Measurements from ENCODE around the gene ECT2L. TPM values are rescaled to one million over a fixed set of nuclear protein-coding genes. Genes with fewer than 3 reads are reported as not detected.
A peak's percentile ranks its signal among the peaks of the same experiment; 100 is the strongest.

ECT2L gene
- total RNA-seq, 1 donor from 2014 or later = 1.6 TPM

DNA sequence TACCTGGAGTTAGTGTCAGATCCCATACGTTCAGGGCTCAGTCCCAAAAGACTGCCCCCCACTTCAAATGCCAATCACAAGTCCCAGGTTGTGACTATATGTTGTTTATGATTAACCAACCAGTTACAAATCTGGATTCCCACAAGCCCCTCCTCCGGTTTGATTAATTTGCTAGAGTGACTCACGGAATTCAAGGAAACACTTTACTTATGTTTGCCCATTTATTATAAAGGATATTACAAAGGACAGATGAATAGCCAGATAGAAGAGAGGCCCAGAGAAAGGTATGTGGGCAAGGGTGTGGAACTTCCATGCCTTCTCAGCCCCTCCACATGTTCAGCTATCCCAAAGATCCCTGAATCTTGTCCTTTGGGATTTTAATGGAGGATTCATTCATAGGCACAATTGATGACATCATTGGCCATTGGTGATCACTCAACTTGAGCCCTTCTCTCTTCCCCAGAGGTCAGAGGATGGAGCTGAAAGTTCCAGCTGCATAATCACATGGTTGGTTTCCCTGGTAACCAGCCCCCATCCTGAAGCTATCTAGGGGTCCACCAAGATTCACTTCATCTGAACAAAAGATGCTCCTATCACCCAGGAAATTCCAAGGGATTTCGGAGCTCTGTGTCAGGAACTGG, 2.0 kb downstream of the ECT2L start:
- peaks cover 21% of the 10 kb centered on the region for H3K4me1 ChIP-seq
- TF ChIP-seq, protein P1, sequence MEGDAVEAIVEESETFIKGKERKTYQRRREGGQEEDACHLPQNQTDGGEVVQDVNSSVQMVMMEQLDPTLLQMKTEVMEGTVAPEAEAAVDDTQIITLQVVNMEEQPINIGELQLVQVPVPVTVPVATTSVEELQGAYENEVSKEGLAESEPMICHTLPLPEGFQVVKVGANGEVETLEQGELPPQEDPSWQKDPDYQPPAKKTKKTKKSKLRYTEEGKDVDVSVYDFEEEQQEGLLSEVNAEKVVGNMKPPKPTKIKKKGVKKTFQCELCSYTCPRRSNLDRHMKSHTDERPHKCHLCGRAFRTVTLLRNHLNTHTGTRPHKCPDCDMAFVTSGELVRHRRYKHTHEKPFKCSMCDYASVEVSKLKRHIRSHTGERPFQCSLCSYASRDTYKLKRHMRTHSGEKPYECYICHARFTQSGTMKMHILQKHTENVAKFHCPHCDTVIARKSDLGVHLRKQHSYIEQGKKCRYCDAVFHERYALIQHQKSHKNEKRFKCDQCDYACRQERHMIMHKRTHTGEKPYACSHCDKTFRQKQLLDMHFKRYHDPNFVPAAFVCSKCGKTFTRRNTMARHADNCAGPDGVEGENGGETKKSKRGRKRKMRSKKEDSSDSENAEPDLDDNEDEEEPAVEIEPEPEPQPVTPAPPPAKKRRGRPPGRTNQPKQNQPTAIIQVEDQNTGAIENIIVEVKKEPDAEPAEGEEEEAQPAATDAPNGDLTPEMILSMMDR (IDR thresholded peaks at IDR 0.05; ENCODE audit: borderline replicate concordance) = no peak
- no peaks in the 10 kb centered on the region for H3K27me3 ChIP-seq (ENCODE audit: low read depth)
- no peak overlapping the region for H3K27ac ChIP-seq (replicated peaks)
- H3K4me3 ChIP-seq = no peak overlapping the region
- DNase-seq = no peak
- intact Hi-C loops (cut with micrococcal nuclease) = no loop called here
- no peaks in the 10 kb centered on the region for H3K9me3 ChIP-seq (replicated peaks)
- H3K36me3 ChIP-seq = peaks cover 2% of the 10 kb centered on the region

DNA sequence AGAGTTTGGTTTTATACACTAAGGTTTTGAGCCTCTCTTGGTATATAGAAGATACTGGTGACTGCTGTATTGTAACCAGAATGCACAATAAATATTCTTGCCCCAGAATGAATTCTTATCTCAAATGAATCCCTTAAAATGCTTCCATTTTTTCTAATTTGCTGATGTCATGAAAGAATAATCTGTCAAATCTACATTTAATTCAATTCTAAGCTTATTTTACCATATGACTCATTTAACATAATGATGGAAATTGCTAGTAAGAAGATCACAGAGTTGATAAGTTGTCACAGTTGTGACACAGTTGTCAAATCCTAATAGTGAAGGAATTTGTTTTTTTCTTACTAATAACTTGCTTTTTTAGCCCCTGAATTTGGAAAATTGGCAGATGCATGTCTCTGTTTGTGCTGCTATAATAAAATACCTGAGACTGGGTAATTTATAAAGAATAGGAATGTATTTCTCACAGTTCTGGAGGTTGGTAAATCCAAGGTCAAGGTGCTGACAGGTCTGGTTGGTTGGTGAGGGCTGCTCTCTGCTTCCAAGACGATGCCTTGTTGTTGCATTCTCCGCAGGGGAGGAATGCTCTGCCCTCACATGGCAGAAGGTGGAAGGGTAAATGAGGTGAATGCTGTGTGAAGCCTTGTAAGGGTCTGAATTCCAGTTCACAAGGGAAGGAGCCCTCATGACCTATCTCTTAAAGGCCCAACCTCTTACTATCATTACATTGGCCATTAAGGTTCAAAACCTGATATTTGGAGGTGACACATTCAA, 4.7 kb downstream of the ECT2L start:
- intact Hi-C loops (cut with micrococcal nuclease) = no loop called here
- no peak for DNase-seq
- Histone ChIP-seq H3K4me1 (peaks cover 30% of the 10 kb centered on the region), H3K27ac (replicated peaks) (no peak overlapping the region), H3K4me3 (no peak overlapping the region), H3K9me3 (replicated peaks) (no peaks in the 10 kb centered on the region), H3K36me3 (no peaks in the 10 kb centered on the region), H3K27me3 (ENCODE audit: low read depth) (no peaks in the 10 kb centered on the region)
- TF ChIP-seq, protein P1 (IDR thresholded peaks at IDR 0.05; ENCODE audit: borderline replicate concordance) = no peak

DNA sequence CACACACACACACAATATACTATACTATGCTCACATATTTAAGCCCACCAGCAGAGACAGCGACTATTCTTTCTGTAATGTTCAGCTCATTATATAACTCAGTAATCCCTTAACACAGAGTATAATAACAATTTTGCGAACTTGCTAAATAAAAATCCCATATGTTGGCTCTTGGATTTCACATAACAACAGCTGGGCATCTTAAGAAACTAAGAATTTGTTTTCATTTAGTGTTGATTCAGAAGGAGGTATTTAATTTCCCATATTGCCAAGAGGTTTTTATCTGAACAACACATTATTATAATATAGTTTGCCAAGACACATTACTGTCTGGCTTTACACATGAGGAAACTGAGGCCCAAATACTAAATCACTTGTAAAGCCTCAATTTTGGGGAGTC, 7.4 kb downstream of the ECT2L start:
- no peak for DNase-seq
- no peaks in the 10 kb centered on the region for H3K36me3 ChIP-seq
- no peaks in the 10 kb centered on the region for H3K9me3 ChIP-seq (replicated peaks)
- peaks cover 17% of the 10 kb centered on the region for H3K4me1 ChIP-seq
- no peaks in the 10 kb centered on the region for H3K27me3 ChIP-seq (ENCODE audit: low read depth)
- peak overlapping the region; percentile 46 for H3K27ac ChIP-seq (replicated peaks)
- TF ChIP-seq, protein P1 (IDR thresholded peaks at IDR 0.05; ENCODE audit: borderline replicate concordance) = no peak
- intact Hi-C loops (cut with micrococcal nuclease) = no loop called here
- no peak overlapping the region for H3K4me3 ChIP-seq

DNA sequence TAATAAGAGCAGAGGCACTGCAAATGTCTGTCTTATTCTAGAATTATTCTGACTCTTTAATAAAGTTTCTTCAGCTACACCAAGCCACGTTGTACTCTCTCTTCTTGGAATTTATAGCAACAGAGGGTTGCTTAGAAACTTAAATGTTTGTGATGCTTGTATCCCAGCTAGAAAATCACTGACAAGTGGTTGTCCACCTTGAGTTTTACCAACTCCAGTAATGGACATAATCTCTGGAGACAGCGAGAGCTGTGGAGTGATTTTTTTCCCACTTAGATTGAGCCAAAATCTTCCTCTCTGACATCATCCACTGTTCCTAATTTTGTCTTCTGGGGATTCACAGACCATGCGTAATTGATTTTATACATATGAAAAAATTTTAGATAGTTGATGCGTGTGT, 8.0 kb downstream of the ECT2L start:
- Histone ChIP-seq H3K36me3 (no peaks in the 10 kb centered on the region), H3K27ac (replicated peaks) (peak overlapping the region; percentile 46)
- intact Hi-C loops (cut with micrococcal nuclease) = no loop called here

DNA sequence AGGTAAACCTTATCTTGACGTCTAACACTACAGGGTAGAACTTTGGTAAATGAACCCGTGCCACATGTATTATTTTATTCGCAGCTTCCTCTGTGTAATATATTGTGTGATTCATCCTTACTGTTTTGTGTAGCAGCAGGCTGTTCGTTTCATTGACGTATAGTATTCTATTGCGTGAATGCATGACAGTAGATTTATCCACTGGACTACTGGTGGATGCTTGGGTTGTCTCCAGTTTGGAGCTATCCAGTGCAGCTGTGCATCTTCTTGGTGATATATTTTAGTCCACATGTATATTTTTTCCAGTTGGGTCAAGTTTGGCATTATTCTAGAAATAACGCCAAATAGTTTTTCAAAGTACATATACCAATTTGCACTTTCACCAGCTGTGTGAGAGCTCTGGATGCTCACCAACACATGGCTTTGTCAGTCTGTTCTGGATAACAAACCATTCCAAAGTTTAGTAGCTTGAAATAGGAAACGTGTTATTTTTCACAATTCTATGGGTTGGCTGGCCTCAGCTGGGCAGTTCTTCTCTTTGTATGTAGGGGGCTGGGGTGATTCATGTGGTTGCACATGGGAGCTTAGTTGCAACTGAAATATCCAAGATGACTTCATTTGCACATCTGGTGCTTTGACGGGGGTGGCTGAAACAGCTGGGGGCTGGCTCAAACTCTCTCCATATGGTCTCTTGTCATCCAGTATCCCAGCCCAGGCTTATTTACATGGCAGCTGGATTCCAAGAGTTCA, 9.3 kb downstream of the ECT2L start:
- Histone ChIP-seq H3K4me3 (no peak overlapping the region), H3K4me1 (peaks cover 17% of the 10 kb centered on the region), H3K27me3 (ENCODE audit: low read depth) (no peaks in the 10 kb centered on the region), H3K9me3 (replicated peaks) (no peaks in the 10 kb centered on the region), H3K36me3 (no peaks in the 10 kb centered on the region), H3K27ac (replicated peaks) (peak overlapping the region; percentile 46)
- intact Hi-C loops (cut with micrococcal nuclease) = no loop called here
- TF ChIP-seq, protein P1 (IDR thresholded peaks at IDR 0.05; ENCODE audit: borderline replicate concordance) = no peak
- DNase-seq = peak; percentile 40

More for the DNA sequence above, 8.0 kb downstream of the ECT2L start:
- peaks cover 17% of the 10 kb centered on the region for H3K4me1 ChIP-seq
- H3K9me3 ChIP-seq (replicated peaks) = no peaks in the 10 kb centered on the region
- DNase-seq = no peak
- H3K4me3 ChIP-seq = no peak overlapping the region
- TF ChIP-seq, protein P1 (IDR thresholded peaks at IDR 0.05; ENCODE audit: borderline replicate concordance) = no peak
- no peaks in the 10 kb centered on the region for H3K27me3 ChIP-seq (ENCODE audit: low read depth)
